ENCODE results near the gene ACER3. TPM values are rescaled to one million over a fixed set of nuclear protein-coding genes. Genes with fewer than 3 reads are reported as not detected.

ACER3 gene
- total and polyA plus RNA-seq, 7 donors: 5.6 to 13.2 (median 9.4) TPM

GRCh38 chr11:77038825-77039326 lies 178.2 kb downstream of the ACER3 start:
- peaks cover 10 to 54% (median 30%) of the 10 kb centered on the region in 3 donors for H3K27me3 ChIP-seq
- DNase-seq: no peak
- 78 to 85% methylated on average over 16 of the region's 16 CpGs for WGBS, 2 donors

GRCh38 chr11:77039491-77040400 lies 179.0 kb downstream of the ACER3 start:
- peaks cover 0 to 12% (median 9%) of the 10 kb centered on the region in 4 donors for H3K4me1 ChIP-seq
- 19 to 31% methylated on average over 109 of the region's 109 CpGs for WGBS, 2 donors
- peak overlapping the region in 3 of 4 donors; percentile 23 to 42 (median 38) for H3K4me3 ChIP-seq
- H3K36me3 ChIP-seq: no peaks in the 10 kb centered on the region
- H3K9me3 ChIP-seq: no peaks in the 10 kb centered on the region
- DNase-seq: peak; percentile 54
- intact Hi-C loops (cut with DNase I): no loop called here
- no peak overlapping the region for H3K27ac ChIP-seq
- TF ChIP-seq CTCF (IDR thresholded peaks at IDR 0.05) (peak in 3 of 4 experiments; percentile 18 to 32 (median 23)), POLR2A (IDR thresholded peaks at IDR 0.05) (no peak), EP300 (IDR thresholded peaks at IDR 0.05) (no peak)
- peaks cover 10 to 59% (median 37%) of the 10 kb centered on the region in 3 donors for H3K27me3 ChIP-seq

More at GRCh38 chr11:77038825-77039326, 178.2 kb downstream of the ACER3 start:
- intact Hi-C loops (cut with DNase I): no loop called here
- H3K4me3 ChIP-seq: no peak overlapping the region
- peaks cover 0 to 12% (median 9%) of the 10 kb centered on the region in 4 donors for H3K4me1 ChIP-seq
- TF ChIP-seq POLR2A (IDR thresholded peaks at IDR 0.05) (no peak), POLR2AphosphoS5 (IDR thresholded peaks at IDR 0.05) (no peak)
- H3K27ac ChIP-seq: no peak overlapping the region
- H3K9me3 ChIP-seq: no peaks in the 10 kb centered on the region
- no peaks in the 10 kb centered on the region for H3K36me3 ChIP-seq

DNA sequence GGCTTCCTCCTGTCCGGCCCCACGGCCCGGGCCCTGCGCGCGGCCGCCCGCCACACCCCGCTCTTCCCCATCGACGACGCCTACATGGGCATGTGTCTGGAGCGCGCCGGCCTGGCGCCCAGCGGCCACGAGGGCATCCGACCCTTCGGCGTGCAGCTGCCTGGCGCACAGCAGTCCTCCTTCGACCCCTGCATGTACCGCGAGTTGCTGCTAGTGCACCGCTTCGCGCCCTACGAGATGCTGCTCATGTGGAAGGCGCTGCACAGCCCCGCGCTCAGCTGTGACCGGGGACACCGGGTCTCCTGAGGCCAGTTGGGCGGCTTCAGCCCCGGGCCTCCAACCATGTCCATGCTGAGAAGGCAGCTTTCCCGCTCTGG lies 179.7 kb downstream of the ACER3 start:
- H3K27ac ChIP-seq: no peak overlapping the region
- H3K9me3 ChIP-seq: no peaks in the 10 kb centered on the region
- H3K4me1 ChIP-seq: peaks cover 0 to 12% (median 9%) of the 10 kb centered on the region in 4 donors
- intact Hi-C loops (cut with DNase I): no loop called here
- peak; percentile 50 for DNase-seq
- WGBS, 2 donors: 82 to 93% methylated on average over 37 of the region's 37 CpGs
- TF ChIP-seq EP300 (IDR thresholded peaks at IDR 0.05): no peak
- TF ChIP-seq CTCF (IDR thresholded peaks at IDR 0.05): no peak
- TF ChIP-seq POLR2A (IDR thresholded peaks at IDR 0.05): no peak
- TF ChIP-seq POLR2AphosphoS5 (IDR thresholded peaks at IDR 0.05): no peak
- H3K27me3 ChIP-seq: peaks cover 10 to 65% (median 40%) of the 10 kb centered on the region in 3 donors
- H3K4me3 ChIP-seq: no peak overlapping the region
- H3K36me3 ChIP-seq: no peaks in the 10 kb centered on the region

- TF ChIP-seq EP300 (IDR thresholded peaks at IDR 0.05) (no peak), POLR2A (IDR thresholded peaks at IDR 0.05) (no peak), POLR2AphosphoS5 (IDR thresholded peaks at IDR 0.05) (no peak), CTCF (IDR thresholded peaks at IDR 0.05) (no peak)
- 92 to 95% methylated on average over 13 of the region's 13 CpGs for WGBS, 2 donors
- no peaks in the 10 kb centered on the region for H3K9me3 ChIP-seq
- peaks cover 0 to 14% (median 11%) of the 10 kb centered on the region in 4 donors for H3K4me1 ChIP-seq
- peak; percentile 57 for DNase-seq
- no peaks in the 10 kb centered on the region for H3K36me3 ChIP-seq
- peaks cover 10 to 70% (median 45%) of the 10 kb centered on the region in 3 donors for H3K27me3 ChIP-seq
- no peak overlapping the region for H3K27ac ChIP-seq
- H3K4me3 ChIP-seq: no peak overlapping the region
- intact Hi-C loops (cut with DNase I): no loop called here
Observed at GRCh38 chr11:77040889-77041288, 180.2 kb downstream of the ACER3 start.

DNA sequence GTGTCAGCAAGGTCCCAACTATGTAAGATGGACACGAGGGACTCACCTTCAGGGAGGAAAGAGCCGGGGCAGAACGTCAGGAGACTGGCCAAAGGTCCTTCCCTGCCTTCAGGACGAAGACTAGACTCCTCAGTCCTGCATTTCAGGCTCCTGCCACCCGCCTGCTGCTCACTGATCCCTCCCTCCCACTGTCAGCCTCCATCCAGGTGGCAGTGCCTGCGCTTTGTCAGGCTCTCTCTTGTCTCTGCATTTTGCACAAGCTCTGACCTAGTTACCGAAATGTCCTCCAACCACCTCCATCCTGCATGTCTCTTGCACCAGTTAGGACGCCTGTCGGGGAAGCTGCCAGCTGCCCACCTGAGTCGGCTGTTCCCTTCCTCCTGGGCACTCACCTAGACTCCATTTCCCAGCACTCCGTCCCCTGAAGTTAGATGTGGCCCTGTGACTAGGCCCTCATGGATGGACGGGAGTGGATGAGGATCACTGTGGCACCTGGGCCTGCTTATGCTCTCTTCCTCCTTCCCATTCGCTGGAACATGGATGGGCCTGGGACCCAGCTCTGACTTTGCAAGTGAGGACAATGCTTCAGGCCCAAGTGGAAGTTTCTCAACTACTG lies 181.5 kb downstream of the ACER3 start:
- Histone ChIP-seq H3K4me1 (peaks cover 0 to 22% (median 15%) of the 10 kb centered on the region in 4 donors), H3K4me3 (no peak overlapping the region), H3K9me3 (no peaks in the 10 kb centered on the region), H3K27ac (no peak overlapping the region), H3K36me3 (no peaks in the 10 kb centered on the region), H3K27me3 (peaks cover 10 to 69% (median 47%) of the 10 kb centered on the region in 3 donors)
- intact Hi-C loops (cut with DNase I): no loop called here
- WGBS, 2 donors: 87 to 93% methylated on average over 13 of the region's 13 CpGs
- TF ChIP-seq EP300 (IDR thresholded peaks at IDR 0.05): no peak
- TF ChIP-seq POLR2A (IDR thresholded peaks at IDR 0.05): no peak
- no peak for TF ChIP-seq POLR2AphosphoS5 (IDR thresholded peaks at IDR 0.05)
- TF ChIP-seq CTCF (IDR thresholded peaks at IDR 0.05): no peak
- DNase-seq: peak; percentile 51

All from sigmoid colon (tissue), 7 donors.